A673 (cell line): Measurements from ENCODE around the gene RNF113B. TPM values are rescaled to one million over a fixed set of nuclear protein-coding genes. Genes with fewer than 3 reads are reported as not detected.

Experiments used
- BruUV-seq: library from RNA; stranded (reverse); fragments of 400-500 nt; replicated peaks from 2 replicates; lab custom pipeline; 2021; lab: Mats Ljungman, UMichigan
- CTCF ChIA-PET: fragments of 300-600 bp; sonication (Branson Sonifier 250); formaldehyde crosslinking; loops from one replicate; lab custom pipeline; 2022; ENCODE audit warnings: antibody characterized with exemption; lab: Charles Lee
- POLR2A ChIA-PET: fragments of 300-600 bp; sonication (Branson Sonifier 250); formaldehyde crosslinking; loops from one replicate; lab custom pipeline; 2022; ENCODE audit warnings: antibody characterized with exemption; ENCODE audit not compliant: low non-redundant PET; lab: Charles Lee
- DNase-seq: peaks from one replicate; pipeline ENCODE4 v3.0.0-alpha.2; 2015; ENCODE audit warnings: low spot score
- H3K27ac ChIP-seq: fragments of 200-600 bp; sonication (generic); 2 replicates; pipeline ENCODE4 v1.5.1; 2016; ENCODE audit warnings: mixed run types, low read depth, mild to moderate bottlenecking, mixed read lengths, antibody characterized with exemption, low read length; ENCODE audit not compliant: poor library complexity, severe bottlenecking
- H3K27me3 ChIP-seq: fragments of 200-600 bp; sonication (generic); replicated peaks from 2 replicates; pipeline ENCODE4 v1.6.1; 2017; ENCODE audit warnings: mixed run types, low read depth, mild to moderate bottlenecking, mixed read lengths, antibody characterized with exemption, low read length; ENCODE audit not compliant: insufficient read depth, poor library complexity
- H3K36me3 ChIP-seq: fragments of 200-600 bp; sonication (generic); 2 replicates; pipeline ENCODE4 v1.6.1; 2016; ENCODE audit warnings: mixed run types, mild to moderate bottlenecking, mixed read lengths, antibody characterized with exemption, low read length; ENCODE audit not compliant: insufficient read depth, poor library complexity, severe bottlenecking
- H3K4me1 ChIP-seq: fragments of 200-600 bp; sonication (generic); 2 replicates; pipeline ENCODE4 v1.6.1; 2017; ENCODE audit warnings: mixed run types, mild to moderate bottlenecking, mixed read lengths, antibody characterized with exemption, low read length; ENCODE audit not compliant: insufficient read depth, poor library complexity, severe bottlenecking
- H3K4me3 ChIP-seq: fragments of 200-600 bp; sonication (generic); 2 replicates; pipeline ENCODE4 v1.5.1; 2016; ENCODE audit warnings: low read depth, mixed run types, mild to moderate bottlenecking, mixed read lengths, low read length; ENCODE audit not compliant: poor library complexity, severe bottlenecking
- H3K9me3 ChIP-seq: fragments of 200-600 bp; sonication (generic); 2 replicates; pipeline ENCODE4 v1.6.1; 2016; ENCODE audit warnings: mixed run types, low read depth, mild to moderate bottlenecking, mixed read lengths, antibody characterized with exemption, low read length; ENCODE audit not compliant: poor library complexity, severe bottlenecking
- EZH2 ChIP-seq: fragments of 200-600 bp; sonication (generic); IDR thresholded peaks from 2 replicates; pipeline ENCODE4 v1.6.1; 2017; ENCODE audit warnings: borderline replicate concordance, low read depth, mild to moderate bottlenecking, mixed read lengths, antibody characterized with exemption, low read length; ENCODE audit not compliant: poor library complexity, severe bottlenecking
- intact Hi-C: fragments of 100-400 bp; cut with micrococcal nuclease; formaldehyde crosslinking; loops from one replicate; pipeline ENCODE4 v1.10.0; 2022; ENCODE audit not compliant: unreplicated experiment
- total RNA-seq: library from RNA; stranded (reverse); gene quantifications from 2 replicates; pipeline ENCODE4 v1.2.3, GENCODE V29; 2021
- TF ChIP-seq, protein P1 (sequence below): fragments of 300-800, 200-600 bp; sonication (generic); conservative IDR thresholded peaks from 2 replicates; pipeline ENCODE4 v1.5.1; 2017; ENCODE audit warnings: low read depth, mild to moderate bottlenecking, antibody characterized with exemption, low read length, moderate library complexity, mixed read lengths

The RNF113B gene
- total RNA-seq, 1 experiment from 2014 or later: not detected

DNA sequence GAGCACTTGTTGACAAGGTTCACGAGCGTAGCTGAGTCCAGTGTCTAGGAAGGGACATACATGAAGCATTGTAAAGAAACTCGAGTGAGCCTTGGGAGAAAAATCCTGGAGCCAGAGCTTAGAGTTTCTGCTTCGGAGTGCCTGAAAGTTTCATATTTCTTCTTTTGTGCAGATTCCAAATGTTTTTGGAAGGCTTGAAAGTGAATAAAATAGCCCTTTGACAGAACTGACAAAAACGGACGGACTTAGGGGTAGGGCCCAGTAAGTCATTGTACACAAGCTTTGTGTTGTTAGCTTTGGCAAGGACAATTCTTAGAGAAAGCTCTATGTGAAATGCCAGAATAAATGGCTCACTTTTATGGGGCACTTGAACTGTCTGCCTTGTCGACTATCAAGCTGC, 2.8 kb downstream of the RNF113B start:
- DNase-seq: no peak
- Histone ChIP-seq H3K27ac (peak overlapping the region; percentile 0), H3K9me3 (no peaks in the 10 kb centered on the region), H3K4me3 (no peak overlapping the region), H3K4me1 (peaks cover 49% of the 10 kb centered on the region), H3K27me3 (no peaks in the 10 kb centered on the region), H3K36me3 (no peaks in the 10 kb centered on the region)
- ChIA-PET CTCF (no interaction called here), POLR2A (no interaction called here)
- BruUV-seq: no TSS peak
- intact Hi-C loops: no loop called here
- TF ChIP-seq, protein P1, sequence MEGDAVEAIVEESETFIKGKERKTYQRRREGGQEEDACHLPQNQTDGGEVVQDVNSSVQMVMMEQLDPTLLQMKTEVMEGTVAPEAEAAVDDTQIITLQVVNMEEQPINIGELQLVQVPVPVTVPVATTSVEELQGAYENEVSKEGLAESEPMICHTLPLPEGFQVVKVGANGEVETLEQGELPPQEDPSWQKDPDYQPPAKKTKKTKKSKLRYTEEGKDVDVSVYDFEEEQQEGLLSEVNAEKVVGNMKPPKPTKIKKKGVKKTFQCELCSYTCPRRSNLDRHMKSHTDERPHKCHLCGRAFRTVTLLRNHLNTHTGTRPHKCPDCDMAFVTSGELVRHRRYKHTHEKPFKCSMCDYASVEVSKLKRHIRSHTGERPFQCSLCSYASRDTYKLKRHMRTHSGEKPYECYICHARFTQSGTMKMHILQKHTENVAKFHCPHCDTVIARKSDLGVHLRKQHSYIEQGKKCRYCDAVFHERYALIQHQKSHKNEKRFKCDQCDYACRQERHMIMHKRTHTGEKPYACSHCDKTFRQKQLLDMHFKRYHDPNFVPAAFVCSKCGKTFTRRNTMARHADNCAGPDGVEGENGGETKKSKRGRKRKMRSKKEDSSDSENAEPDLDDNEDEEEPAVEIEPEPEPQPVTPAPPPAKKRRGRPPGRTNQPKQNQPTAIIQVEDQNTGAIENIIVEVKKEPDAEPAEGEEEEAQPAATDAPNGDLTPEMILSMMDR: no peak
- no peak for TF ChIP-seq EZH2

DNA sequence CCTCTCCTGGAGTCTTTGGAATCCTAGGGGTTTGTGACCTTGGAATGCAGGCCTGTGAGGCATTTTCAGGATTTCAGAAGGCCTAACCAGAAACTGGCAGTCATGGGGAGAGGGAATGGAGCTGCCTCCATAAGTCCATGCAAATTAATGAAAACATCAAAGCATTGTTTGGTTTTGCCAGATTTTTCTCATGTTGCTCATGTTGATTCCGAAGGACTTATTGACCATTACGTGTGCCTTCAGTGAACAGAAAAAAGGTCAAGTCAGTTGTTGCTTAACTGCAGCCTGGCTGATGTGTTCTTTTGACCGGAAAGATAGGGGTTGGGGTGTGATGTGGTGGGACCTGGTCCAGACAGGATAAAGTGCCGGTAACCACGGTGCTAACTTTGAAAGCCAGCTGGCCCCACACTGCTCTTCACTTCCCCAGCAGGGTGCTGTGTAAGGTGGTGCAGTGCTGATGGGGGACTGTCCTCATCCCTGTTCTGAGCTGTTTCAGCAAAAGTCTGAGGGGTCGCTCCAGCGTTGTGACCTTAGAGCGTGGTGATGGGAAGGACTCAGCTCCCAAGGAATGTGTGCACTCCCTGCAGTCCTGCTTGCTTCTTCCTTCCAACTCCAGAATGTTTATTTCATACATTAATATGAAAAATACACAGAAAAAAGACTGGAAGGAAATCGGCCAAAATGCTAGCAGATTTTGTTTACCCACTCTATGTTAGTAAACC, 3.5 kb downstream of the RNF113B start:
- H3K36me3 ChIP-seq: no peaks in the 10 kb centered on the region
- no peak for DNase-seq
- no peaks in the 10 kb centered on the region for H3K27me3 ChIP-seq
- POLR2A ChIA-PET: no interaction called here
- H3K4me1 ChIP-seq: peaks cover 50% of the 10 kb centered on the region
- intact Hi-C loops: no loop called here
- CTCF ChIA-PET: interaction anchor here (0.7 kb wide), 1 partner anchor 18 kb away, joined by 3 read pairs; no protein-coding TSS in a partner anchor
- H3K27ac ChIP-seq: peak overlapping the region; percentile 33
- no peak overlapping the region for H3K4me3 ChIP-seq
- no TSS peak for BruUV-seq
- H3K9me3 ChIP-seq: no peaks in the 10 kb centered on the region
- no peak for TF ChIP-seq EZH2
- TF ChIP-seq, protein P1: no peak

DNA sequence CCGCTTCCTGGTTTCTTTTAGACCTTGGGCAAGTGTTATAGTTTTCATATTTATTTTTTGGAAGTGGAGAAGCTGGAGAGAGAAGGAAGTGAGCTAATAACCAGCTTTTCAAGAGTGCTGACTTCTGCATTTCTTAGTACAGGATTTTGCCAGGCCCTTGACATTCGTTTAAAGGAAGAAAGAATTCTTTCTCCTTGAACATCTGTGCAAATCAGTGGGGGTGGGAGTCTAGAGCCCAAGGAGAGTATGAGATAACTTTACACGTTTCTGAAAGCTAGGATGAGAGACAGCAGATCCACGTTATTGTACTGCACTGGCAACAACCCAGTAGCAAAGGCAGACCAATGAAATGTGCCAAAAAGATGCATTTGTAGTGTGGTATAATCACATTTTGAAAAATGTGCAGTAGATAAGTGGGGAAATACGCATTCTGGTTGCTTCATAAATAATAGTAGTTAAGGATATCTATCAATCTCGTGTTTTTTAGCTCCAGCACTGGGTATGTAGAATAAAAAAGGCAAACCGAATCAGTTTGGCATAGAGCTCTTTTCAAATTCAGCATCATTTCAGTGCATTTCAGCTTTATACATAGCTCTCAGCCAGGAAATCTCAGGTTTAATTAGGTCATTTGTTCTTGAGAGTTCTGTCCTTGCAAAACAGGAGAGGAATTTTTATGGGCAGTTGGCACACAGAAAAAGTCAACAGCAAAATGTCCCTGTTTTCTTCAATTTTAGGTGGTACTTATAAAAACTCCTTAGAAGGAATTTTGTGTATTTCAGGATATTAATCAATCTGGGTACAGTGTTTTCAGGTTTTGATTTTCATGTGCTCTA, 4.3 kb downstream of the RNF113B start:
- TF ChIP-seq, protein P1: no peak
- no peak for TF ChIP-seq EZH2
- TSS peak; percentile 7 for BruUV-seq
- POLR2A ChIA-PET: interaction anchor here (0.7 kb wide), 1 partner anchor 41 kb away, joined by 3 read pairs; no protein-coding TSS in a partner anchor
- peak; percentile 55 for DNase-seq
- Histone ChIP-seq H3K36me3 (no peaks in the 10 kb centered on the region), H3K27ac (peak overlapping the region; percentile 33), H3K4me3 (no peak overlapping the region), H3K4me1 (peaks cover 54% of the 10 kb centered on the region), H3K9me3 (no peaks in the 10 kb centered on the region), H3K27me3 (no peaks in the 10 kb centered on the region)
- intact Hi-C loops: no loop called here
- CTCF ChIA-PET: interaction anchor here (0.7 kb wide), 1 partner anchor 17 kb away, joined by 3 read pairs; no protein-coding TSS in a partner anchor
